GM03348 (cell line): ENCODE data around the gene FABP3.
"Not testable (repeated sequence)": the region's sequence is repeated elsewhere in the genome, so short reads cannot be mapped to it uniquely, and the experiment has no call there.

Experiments
- DNase-seq: peaks from one replicate; pipeline ENCODE4 v3.0.0; 2012; ENCODE audit warnings: low spot score

The FABP3 gene

GRCh38 chr1:31398246-31398645 is 25.4 kb upstream of the FABP3 start:
- DNase-seq = no peak

GRCh38 chr1:31397360-31398095 is 24.7 kb upstream of the FABP3 start:
- DNase-seq = no peak

GRCh38 chr1:31396633-31397351 is 23.9 kb upstream of the FABP3 start:
- DNase-seq = peak; percentile 79

GRCh38 chr1:31394584-31395193 is 21.8 kb upstream of the FABP3 start:
- DNase-seq = peak; percentile 92

GRCh38 chr1:31393463-31393862 is 20.6 kb upstream of the FABP3 start:
- DNase-seq = no peak

- no peak for DNase-seq
These were observed 17.2 kb upstream of the FABP3 start for GRCh38 chr1:31390071-31390470.

GRCh38 chr1:31389616-31390015 is 16.7 kb upstream of the FABP3 start:
- no peak for DNase-seq

GRCh38 chr1:31387612-31388011 is 14.7 kb upstream of the FABP3 start:
- DNase-seq = no peak

GRCh38 chr1:31386576-31387243 is 13.8 kb upstream of the FABP3 start:
- not testable (repeated sequence) for DNase-seq

- no peak for DNase-seq
These were observed 11.1 kb upstream of the FABP3 start for GRCh38 chr1:31383967-31384366.

GRCh38 chr1:31382379-31382989 is 9.6 kb upstream of the FABP3 start:
- no peak for DNase-seq

- DNase-seq = no peak
These were observed 8.8 kb upstream of the FABP3 start for GRCh38 chr1:31381394-31382294.

GRCh38 chr1:31380181-31380580 is 7.3 kb upstream of the FABP3 start:
- no peak for DNase-seq

- no peak for DNase-seq
These were observed 5.1 kb upstream of the FABP3 start for GRCh38 chr1:31378001-31378400.

GRCh38 chr1:31377364-31377863 is 4.5 kb upstream of the FABP3 start:
- DNase-seq = no peak

GRCh38 chr1:31376375-31377134 is 3.7 kb upstream of the FABP3 start:
- DNase-seq = peak; percentile 92

- peak; percentile 48 for DNase-seq
These were observed 1.8 kb upstream of the FABP3 start for GRCh38 chr1:31374511-31375196.

GRCh38 chr1:31373897-31374486 is 1.1 kb upstream of the FABP3 start:
- DNase-seq = no peak

- DNase-seq = no peak
These were observed 173 bp downstream of the FABP3 start for GRCh38 chr1:31372751-31373055.
